ENCODE results near the gene PKIG. TPM values are rescaled to one million over a fixed set of nuclear protein-coding genes. Genes with fewer than 3 reads are reported as not detected.

The PKIG gene
- total RNA-seq, 4 donors from 2014 or later, result 78.2 to 108 (median 91.5) TPM

- Histone ChIP-seq H3K9me3 (no peaks in the 10 kb centered on the region), H3K36me3 (peaks cover 0 to 4% (median 0%) of the 10 kb centered on the region in 3 donors), H3K4me1 (peaks cover 5 to 65% (median 47%) of the 10 kb centered on the region in 4 donors), H3K27me3 (no peaks in the 10 kb centered on the region), H3K4me3 (no peak overlapping the region), H3K27ac (peak overlapping the region; percentile 56 to 81 (median 68))
- 30 to 34% methylated on average over 7 of the region's 7 CpGs for WGBS, 2 donors
- DNase-seq (ENCODE audit: low spot score in 2 of 2), result no peak
- TF ChIP-seq POLR2A (IDR thresholded peaks at IDR 0.05) (no peak), CTCF (IDR thresholded peaks at IDR 0.05) (no peak)
Measured at GRCh38 chr20:44601236-44601671, 18.9 kb downstream of the PKIG start.

- Histone ChIP-seq H3K27me3 (no peaks in the 10 kb centered on the region), H3K4me3 (no peak overlapping the region), H3K9me3 (peaks cover 0 to 4% (median 0%) of the 10 kb centered on the region in 4 donors), H3K4me1 (peaks cover 5 to 65% (median 47%) of the 10 kb centered on the region in 4 donors), H3K27ac (peak overlapping the region; percentile 56 to 81 (median 68)), H3K36me3 (peaks cover 0 to 4% (median 0%) of the 10 kb centered on the region in 3 donors)
- peak; percentile 80 to 90 for TF ChIP-seq EP300 (IDR thresholded peaks at IDR 0.05)
- TF ChIP-seq POLR2A (IDR thresholded peaks at IDR 0.05), result no peak
- WGBS, 2 donors, result 0% methylated on average over 1 of the region's 1 CpG
- DNase-seq (ENCODE audit: low spot score in 2 of 2), result peak; percentile 72
Measured at GRCh38 chr20:44601801-44602204, 19.4 kb downstream of the PKIG start.

GRCh38 chr20:44603327-44603726 is 20.9 kb downstream of the PKIG start:
- no peaks in the 10 kb centered on the region for H3K27me3 ChIP-seq
- WGBS, 2 donors, result 95% methylated on average over 8 of the region's 8 CpGs
- no peak overlapping the region for H3K4me3 ChIP-seq
- H3K27ac ChIP-seq, result no peak overlapping the region
- peaks cover 0 to 4% (median 0%) of the 10 kb centered on the region in 3 donors for H3K36me3 ChIP-seq
- no peak for DNase-seq (ENCODE audit: low spot score in 2 of 2)
- peaks cover 0 to 5% (median 0%) of the 10 kb centered on the region in 4 donors for H3K9me3 ChIP-seq
- no peak for TF ChIP-seq CTCF (IDR thresholded peaks at IDR 0.05)
- TF ChIP-seq POLR2A (IDR thresholded peaks at IDR 0.05), result no peak
- TF ChIP-seq EP300 (IDR thresholded peaks at IDR 0.05), result no peak
- peaks cover 5 to 53% (median 39%) of the 10 kb centered on the region in 4 donors for H3K4me1 ChIP-seq

GRCh38 chr20:44606725-44607441 is 24.5 kb downstream of the PKIG start:
- Histone ChIP-seq H3K4me3 (no peak overlapping the region), H3K27ac (no peak overlapping the region), H3K27me3 (no peaks in the 10 kb centered on the region), H3K36me3 (peaks cover 0 to 4% (median 0%) of the 10 kb centered on the region in 3 donors), H3K9me3 (peaks cover 0 to 5% (median 0%) of the 10 kb centered on the region in 4 donors), H3K4me1 (peaks cover 0 to 36% (median 18%) of the 10 kb centered on the region in 4 donors)
- no peak for TF ChIP-seq EP300 (IDR thresholded peaks at IDR 0.05)
- TF ChIP-seq CTCF (IDR thresholded peaks at IDR 0.05), result no peak
- no peak for TF ChIP-seq POLR2A (IDR thresholded peaks at IDR 0.05)
- DNase-seq (ENCODE audit: low spot score in 2 of 2), result no peak
- 95% methylated on average over 5 of the region's 5 CpGs for WGBS, 2 donors

- Histone ChIP-seq H3K27ac (peak overlapping the region; percentile 45 to 84 (median 60)), H3K36me3 (peaks cover 0 to 12% (median 0%) of the 10 kb centered on the region in 3 donors), H3K4me3 (no peak overlapping the region), H3K27me3 (no peaks in the 10 kb centered on the region), H3K4me1 (peaks cover 0 to 25% (median 10%) of the 10 kb centered on the region in 4 donors), H3K9me3 (peaks cover 0 to 5% (median 0%) of the 10 kb centered on the region in 4 donors)
- DNase-seq (ENCODE audit: low spot score in 2 of 2), result no peak
- 68 to 70% methylated on average over 9 of the region's 9 CpGs for WGBS, 2 donors
- TF ChIP-seq EP300 (IDR thresholded peaks at IDR 0.05) (no peak), CTCF (IDR thresholded peaks at IDR 0.05) (no peak), POLR2A (IDR thresholded peaks at IDR 0.05) (no peak)
Measured at GRCh38 chr20:44609006-44609515, 26.7 kb downstream of the PKIG start.
